KBM-7 (cell line): Measurements from ENCODE around the gene ADH6.
"Not testable (repeated sequence)": the region's sequence is repeated elsewhere in the genome, so short reads cannot be mapped to it uniquely, and the experiment has no call there.

Experiments used
- DNase-seq: peaks from one replicate; pipeline ENCODE4 v3.0.0-alpha.2; 2015
- in situ Hi-C: fragments of 300-500 bp; cut with MboI; formaldehyde crosslinking; loops from 2 replicates; pipeline ENCODE4 v1.14.3; 2020; ENCODE audit warnings: low sequenced_read_pairs, low pct_unique_long_range_greater_than_20kb, mixed read lengths

The ADH6 gene

GRCh38 chr4:99201690-99202089 lies 17.4 kb downstream of the ADH6 start:
- DNase-seq = no peak
- in situ Hi-C loops = no loop called here

GRCh38 chr4:99200138-99200537 lies 18.9 kb downstream of the ADH6 start:
- no peak for DNase-seq

DNA sequence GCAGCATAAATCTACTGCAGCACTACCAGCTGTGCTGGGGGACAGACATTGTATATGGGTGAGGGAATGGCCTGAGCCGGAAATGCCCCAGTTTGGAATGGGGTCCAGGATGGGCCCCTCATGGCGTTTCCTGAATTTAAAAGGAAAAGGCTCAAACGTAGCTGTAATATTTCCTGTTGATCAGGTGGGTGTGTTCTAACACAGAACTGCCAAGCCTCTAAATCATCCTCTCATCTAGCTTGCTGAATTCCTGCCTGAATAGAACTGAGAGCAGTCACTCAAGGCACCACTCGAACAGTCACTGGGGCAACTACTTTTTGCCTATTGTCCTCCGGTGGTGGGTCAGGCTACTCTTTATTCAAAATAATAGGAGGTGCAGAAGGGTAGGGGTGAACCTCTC lies 28.7 kb downstream of the ADH6 start:
- in situ Hi-C loops = no loop called here
- DNase-seq = no peak

More at GRCh38 chr4:99200138-99200537, 18.9 kb downstream of the ADH6 start:
- in situ Hi-C loops = no loop called here

- DNase-seq, in situ Hi-C loops: not testable (repeated sequence)
Observed at GRCh38 chr4:99189900-99190299, 29.1 kb downstream of the ADH6 start.

DNA sequence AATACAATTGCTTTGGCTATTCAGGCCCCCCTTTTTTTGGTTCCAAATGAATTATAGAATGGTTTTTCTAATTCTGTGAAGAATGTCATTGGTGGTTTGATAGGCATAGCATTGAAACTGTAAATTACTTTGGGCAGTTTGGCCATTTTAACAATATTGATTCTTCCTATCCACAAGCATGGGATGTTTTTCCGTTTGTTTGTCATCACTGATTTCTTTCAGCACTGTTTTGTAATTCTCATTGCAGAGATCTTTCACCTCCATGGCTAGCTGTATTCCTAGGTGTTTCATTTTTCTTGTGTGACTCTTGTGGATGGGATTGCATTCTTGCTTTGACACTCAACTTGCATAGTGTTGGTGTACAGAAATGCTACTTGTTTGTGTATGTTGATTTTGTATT lies 33.0 kb downstream of the ADH6 start:
- in situ Hi-C loops = no loop called here
- DNase-seq = no peak

DNA sequence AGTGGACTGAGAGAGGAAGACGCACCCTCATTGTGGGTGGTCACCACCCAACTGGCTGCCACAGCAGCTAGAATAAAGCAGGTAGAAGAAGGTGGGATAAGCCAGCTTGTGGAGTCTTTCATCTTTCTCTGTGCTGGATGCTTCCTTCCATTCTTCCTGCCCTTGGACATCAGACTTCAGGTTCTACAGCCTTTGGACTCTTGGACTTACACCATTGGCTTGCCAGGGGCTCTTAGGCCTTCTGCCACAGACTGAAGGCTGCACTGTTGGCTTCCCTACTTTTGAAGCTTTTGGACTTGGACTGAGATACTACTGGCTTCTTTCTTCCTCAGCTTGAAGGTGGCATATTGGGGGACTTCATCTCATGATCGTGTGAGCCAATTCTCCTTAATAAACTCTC lies 33.5 kb downstream of the ADH6 start:
- in situ Hi-C loops = no loop called here
- DNase-seq = no peak

DNA sequence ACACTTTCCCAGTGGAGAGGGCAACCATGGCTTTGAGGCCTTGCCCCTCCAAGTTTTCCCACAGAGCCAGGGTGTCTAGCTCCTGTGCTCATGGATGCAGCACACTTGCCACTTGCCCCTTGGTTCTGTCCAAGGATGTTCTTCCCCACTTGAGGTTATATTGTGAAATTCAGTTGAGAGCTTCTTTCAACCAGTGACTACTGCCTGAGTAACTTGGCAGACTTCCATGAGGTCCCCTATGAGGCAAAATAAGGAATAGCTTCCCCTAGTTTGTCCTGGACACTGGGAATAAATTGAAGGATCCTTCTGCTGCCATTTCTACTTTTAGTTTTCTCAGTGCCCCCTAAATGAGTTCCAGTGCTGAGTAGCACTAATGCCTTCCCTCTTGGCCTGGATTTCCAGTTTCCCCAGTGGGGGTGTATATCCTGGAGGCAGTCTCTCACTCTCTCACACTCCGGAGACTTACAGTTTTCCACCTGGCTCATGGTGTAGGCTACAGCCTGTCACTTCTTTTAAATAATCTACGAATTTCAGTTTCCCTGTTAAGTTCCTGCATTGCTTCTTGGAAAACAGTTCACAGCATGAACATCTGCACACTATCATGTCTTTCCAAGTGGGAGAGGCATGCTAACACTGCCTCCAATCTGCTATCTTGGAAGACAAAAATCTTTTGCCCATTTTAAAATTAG lies 38.5 kb downstream of the ADH6 start:
- no peak for DNase-seq

DNA sequence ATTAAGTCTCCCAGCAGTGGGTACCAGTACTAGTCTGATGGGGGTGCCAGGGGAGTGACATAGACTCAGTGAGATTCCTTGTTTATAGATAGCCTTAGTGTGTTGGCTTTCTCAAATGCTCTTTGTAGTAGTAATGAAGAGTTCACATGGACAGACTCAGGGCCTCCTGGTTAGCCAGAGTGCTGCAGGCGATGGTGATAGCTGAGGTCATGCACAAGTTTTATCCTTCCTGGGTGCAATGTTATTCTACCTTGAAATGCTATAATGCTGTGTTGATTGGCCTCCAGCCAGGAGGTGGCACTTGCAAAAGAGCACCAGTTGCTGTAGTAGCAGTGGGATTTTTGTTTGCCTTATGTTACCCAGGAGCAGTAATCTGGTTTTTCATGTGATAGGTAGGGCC lies 39.4 kb downstream of the ADH6 start:
- in situ Hi-C loops = no loop called here
- DNase-seq = no peak

More for the DNA sequence above, 38.5 kb downstream of the ADH6 start:
- in situ Hi-C loops = no loop called here

GRCh38 chr4:99179178-99179577 lies 39.9 kb downstream of the ADH6 start:
- DNase-seq = no peak
- in situ Hi-C loops = no loop called here

DNA sequence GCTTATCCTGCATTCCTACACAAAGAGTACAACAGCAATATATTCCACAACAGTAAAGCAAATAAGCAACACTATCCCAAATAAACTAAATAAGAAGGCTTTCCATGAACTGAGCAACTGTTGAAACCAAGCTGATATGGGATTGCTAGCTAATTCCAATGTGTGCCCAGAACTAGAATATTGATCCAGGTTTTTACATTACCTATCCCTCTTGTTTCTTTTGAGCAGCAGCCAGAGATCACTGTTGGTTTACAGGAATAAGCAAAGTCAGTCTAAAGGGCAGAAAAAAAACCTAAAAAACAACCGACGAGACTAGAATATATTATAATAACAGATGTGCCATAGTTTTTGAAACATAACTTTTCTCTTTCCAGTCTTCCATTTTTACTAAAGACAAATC lies 52.5 kb downstream of the ADH6 start:
- in situ Hi-C loops = no loop called here
- no peak for DNase-seq

DNA sequence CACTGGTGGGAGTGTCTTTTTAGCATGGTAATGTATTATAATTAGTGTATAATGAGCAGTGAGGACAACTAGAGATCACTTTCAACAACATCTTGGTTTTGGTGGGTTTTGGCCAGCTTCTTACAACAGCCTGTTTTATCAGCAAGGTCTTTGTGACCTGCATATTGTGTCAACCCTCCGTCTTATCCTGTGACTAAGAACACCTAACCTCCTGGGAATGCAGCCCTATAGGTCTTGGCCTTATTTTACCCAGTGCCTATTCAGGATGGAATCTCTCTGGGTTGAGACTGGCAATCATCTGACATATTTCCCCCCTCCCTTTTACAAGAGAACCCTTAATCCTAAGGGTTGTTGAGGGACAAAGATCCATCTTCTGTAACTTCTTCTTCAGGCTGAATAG lies 53.1 kb downstream of the ADH6 start:
- no peak for DNase-seq
- in situ Hi-C loops = no loop called here

GRCh38 chr4:99161373-99162099 lies 57.5 kb downstream of the ADH6 start:
- in situ Hi-C loops = no loop called here
- DNase-seq = no peak

GRCh38 chr4:99159699-99160098 lies 59.3 kb downstream of the ADH6 start:
- in situ Hi-C loops = no loop called here
- no peak for DNase-seq

DNA sequence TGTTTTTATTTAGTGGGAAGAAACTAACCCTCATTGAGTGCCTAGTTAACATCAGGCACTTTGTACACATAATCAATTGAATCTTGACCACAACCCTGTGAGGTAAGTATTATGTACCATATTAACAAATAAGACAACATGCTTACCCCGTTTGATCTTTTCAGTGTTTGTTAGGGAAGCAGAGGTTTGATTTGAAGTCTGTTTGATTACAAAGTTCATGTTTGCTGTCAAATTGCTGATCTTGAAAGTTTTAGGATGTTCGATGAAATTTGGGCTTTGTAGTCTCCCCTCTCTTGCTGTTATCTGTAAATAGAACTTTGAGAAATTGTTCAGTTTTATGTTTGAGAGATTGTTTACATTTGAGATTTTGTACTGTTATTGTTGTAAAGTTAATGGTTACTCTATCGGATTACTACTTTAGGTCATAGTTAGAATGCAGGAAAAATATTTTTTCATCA lies 61.5 kb downstream of the ADH6 start:
- in situ Hi-C loops = no loop called here
- no peak for DNase-seq

DNA sequence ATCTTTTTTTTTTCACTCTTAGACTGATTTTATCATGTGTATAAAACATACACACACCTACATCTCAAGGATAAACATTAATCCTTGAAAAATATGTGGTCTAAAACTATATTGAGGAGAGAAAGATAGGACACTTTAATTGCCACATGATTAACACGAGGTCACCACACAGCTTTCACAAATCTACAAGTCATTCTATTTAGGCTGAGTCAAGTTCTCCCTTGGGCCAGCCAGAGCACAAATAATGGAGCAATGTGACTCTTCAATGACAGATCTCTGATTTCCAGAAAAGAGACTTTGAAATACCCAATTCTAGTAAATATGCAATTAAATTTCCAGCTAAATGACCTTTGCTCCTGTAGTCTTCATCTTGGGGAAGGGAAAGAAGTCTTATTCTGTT lies 62.1 kb downstream of the ADH6 start:
- in situ Hi-C loops = no loop called here
- no peak for DNase-seq

DNA sequence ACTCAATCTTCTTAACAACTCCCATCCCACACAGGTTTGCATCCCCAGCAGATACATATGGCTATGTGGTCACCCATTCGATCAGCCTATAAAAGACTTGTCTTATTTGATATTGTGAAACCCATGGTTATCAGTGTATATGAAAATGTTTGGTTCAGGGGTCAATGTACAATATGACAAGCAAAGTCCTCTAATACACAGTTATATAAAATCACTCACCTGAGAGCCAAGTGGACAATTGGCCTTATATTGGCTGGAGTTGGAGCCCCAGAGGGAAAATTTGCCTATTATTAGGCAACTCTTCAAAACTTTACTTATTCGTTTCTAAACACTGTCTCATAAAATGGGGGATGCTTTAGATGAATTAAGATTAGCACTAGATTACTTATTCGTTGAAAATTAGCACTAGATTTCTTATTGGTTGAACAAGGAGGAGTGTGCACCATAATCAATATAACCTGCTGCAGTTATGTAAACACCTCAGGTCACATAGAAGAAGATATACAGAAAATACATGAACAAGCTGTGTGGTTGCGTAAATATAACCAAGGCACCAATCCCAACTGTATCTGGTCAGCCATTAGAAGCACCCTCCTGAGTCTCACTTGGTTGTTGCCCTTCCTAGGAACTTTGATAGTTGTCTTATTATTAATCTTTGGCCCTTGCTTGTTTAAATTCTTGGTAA lies 64.2 kb downstream of the ADH6 start:
- no peak for DNase-seq
- in situ Hi-C loops = no loop called here
